Measurements from ENCODE around the gene ZNF598. TPM values are rescaled to one million over a fixed set of nuclear protein-coding genes. Genes with fewer than 3 reads are reported as not detected.

The ZNF598 gene
- 10 to 100 TPM; 41.0 to 55.4 TPM for total RNA-seq

- H3K4me1 ChIP-seq, result peaks cover 47% of the 10 kb centered on the region
These were observed at the start of gene ZNF598 for GRCh38 chr16:2009791-2010510. TSS of gene ZNF598 (minus strand) at chr16:2009821.

GRCh38 chr16:2058872-2059271 is 49.3 kb upstream of the ZNF598 start:
- Histone ChIP-seq H3K4me3 (no peak overlapping the region), H3K36me3 (replicated peaks in 1 of 2; ENCODE audit: insufficient read depth in 1 of 2, low read depth in 2 of 2) (peaks cover 0 to 2% of the 10 kb centered on the region in 2 donors), H3K27ac (no peak overlapping the region), H3K9me3 (no peaks in the 10 kb centered on the region), H3K27me3 (no peaks in the 10 kb centered on the region), H3K4me1 (peaks cover 8% of the 10 kb centered on the region)
- no peak for ATAC-seq
- TF ChIP-seq POLR2A (IDR thresholded peaks at IDR 0.05) (no peak), CTCF (IDR thresholded peaks at IDR 0.05) (no peak)
- DNase-seq, result no peak
- intact Hi-C loops (cut with DNase I), result no loop called here
- WGBS, 2 donors, result 94 to 98% methylated on average over 10 of the region's 10 CpGs

More at GRCh38 chr16:2009791-2010510, at the start of gene ZNF598:
- 2 to 4% methylated on average over 13 to 45 of the region's 52 CpGs for WGBS, 2 donors
- ATAC-seq (peak; percentile 89), DNase-seq (peak; percentile 82 to 86 (median 84))
- Histone ChIP-seq H3K36me3 (replicated peaks in 1 of 2; ENCODE audit: insufficient read depth in 1 of 2, low read depth in 2 of 2) (no peaks in the 10 kb centered on the region), H3K4me3 (peak within 1 kb of the TSS; percentile 76 to 95), H3K27ac (peak within 1 kb of the TSS; percentile 89 to 96 (median 92)), H3K9me3 (no peaks in the 10 kb centered on the region), H3K27me3 (no peaks in the 10 kb centered on the region)
- TF ChIP-seq CTCF (IDR thresholded peaks at IDR 0.05), result peak in 1 of 7 experiments; percentile 11
- TF ChIP-seq POLR2A (IDR thresholded peaks at IDR 0.05), result peak; percentile 84 to 92 (median 91)
- intact Hi-C loops (cut with DNase I), result no loop called here

DNA sequence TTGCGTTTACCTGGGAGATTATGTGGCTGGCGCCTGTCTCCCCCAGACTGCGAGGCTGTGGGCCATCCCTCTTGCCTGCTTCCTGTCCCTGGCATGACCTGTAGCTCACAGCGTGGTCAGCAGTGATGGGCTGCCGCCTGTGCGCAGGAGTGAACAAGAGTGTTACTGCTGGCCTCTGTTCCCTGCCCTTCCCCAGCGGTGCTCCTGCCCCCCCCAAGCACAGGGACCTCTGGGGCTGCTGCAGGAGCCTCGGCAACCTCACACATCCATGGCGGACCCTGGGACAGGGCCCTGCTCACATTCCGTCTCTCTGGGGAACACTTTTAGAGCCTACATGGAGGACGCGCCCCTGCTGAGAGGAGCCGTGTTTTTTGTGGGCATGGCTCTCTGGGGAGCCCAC is 48.8 kb upstream of the ZNF598 start:
- H3K36me3 ChIP-seq (replicated peaks in 1 of 2; ENCODE audit: insufficient read depth in 1 of 2, low read depth in 2 of 2), result peaks cover 0 to 2% of the 10 kb centered on the region in 2 donors
- TF ChIP-seq POLR2A (IDR thresholded peaks at IDR 0.05), result no peak
- TF ChIP-seq CTCF (IDR thresholded peaks at IDR 0.05), result no peak
- H3K9me3 ChIP-seq, result no peaks in the 10 kb centered on the region
- H3K4me3 ChIP-seq, result no peak overlapping the region
- 82% methylated on average over 10 to 13 of the region's 13 CpGs for WGBS, 2 donors
- no peak overlapping the region for H3K27ac ChIP-seq
- H3K4me1 ChIP-seq, result peaks cover 8% of the 10 kb centered on the region
- no peaks in the 10 kb centered on the region for H3K27me3 ChIP-seq
- intact Hi-C loops (cut with DNase I), result no loop called here
- DNase-seq (no peak), ATAC-seq (no peak)

- intact Hi-C loops (cut with DNase I), result no loop called here
- no peaks in the 10 kb centered on the region for H3K9me3 ChIP-seq
- ATAC-seq (no peak), DNase-seq (no peak)
- no peak overlapping the region for H3K4me3 ChIP-seq
- peaks cover 0 to 2% of the 10 kb centered on the region in 2 donors for H3K36me3 ChIP-seq (replicated peaks in 1 of 2; ENCODE audit: insufficient read depth in 1 of 2, low read depth in 2 of 2)
- H3K4me1 ChIP-seq, result peaks cover 8% of the 10 kb centered on the region
- no peak overlapping the region for H3K27ac ChIP-seq
- H3K27me3 ChIP-seq, result no peaks in the 10 kb centered on the region
- WGBS, 2 donors, result 90 to 92% methylated on average over 9 to 10 of the region's 10 CpGs
- TF ChIP-seq CTCF (IDR thresholded peaks at IDR 0.05), result no peak
- no peak for TF ChIP-seq POLR2A (IDR thresholded peaks at IDR 0.05)
These were observed 47.8 kb upstream of the ZNF598 start for GRCh38 chr16:2057438-2057837.
